HG03097 (cell line): Measurements from ENCODE around the gene PAK5.

ENCODE experiments used
- ATAC-seq: cut with Tn5 transposase; IDR thresholded peaks from one replicate; pipeline ENCODE4 v1.9.1; 2021; ENCODE audit not compliant: unreplicated experiment, low FRiP score

Gene PAK5

DNA sequence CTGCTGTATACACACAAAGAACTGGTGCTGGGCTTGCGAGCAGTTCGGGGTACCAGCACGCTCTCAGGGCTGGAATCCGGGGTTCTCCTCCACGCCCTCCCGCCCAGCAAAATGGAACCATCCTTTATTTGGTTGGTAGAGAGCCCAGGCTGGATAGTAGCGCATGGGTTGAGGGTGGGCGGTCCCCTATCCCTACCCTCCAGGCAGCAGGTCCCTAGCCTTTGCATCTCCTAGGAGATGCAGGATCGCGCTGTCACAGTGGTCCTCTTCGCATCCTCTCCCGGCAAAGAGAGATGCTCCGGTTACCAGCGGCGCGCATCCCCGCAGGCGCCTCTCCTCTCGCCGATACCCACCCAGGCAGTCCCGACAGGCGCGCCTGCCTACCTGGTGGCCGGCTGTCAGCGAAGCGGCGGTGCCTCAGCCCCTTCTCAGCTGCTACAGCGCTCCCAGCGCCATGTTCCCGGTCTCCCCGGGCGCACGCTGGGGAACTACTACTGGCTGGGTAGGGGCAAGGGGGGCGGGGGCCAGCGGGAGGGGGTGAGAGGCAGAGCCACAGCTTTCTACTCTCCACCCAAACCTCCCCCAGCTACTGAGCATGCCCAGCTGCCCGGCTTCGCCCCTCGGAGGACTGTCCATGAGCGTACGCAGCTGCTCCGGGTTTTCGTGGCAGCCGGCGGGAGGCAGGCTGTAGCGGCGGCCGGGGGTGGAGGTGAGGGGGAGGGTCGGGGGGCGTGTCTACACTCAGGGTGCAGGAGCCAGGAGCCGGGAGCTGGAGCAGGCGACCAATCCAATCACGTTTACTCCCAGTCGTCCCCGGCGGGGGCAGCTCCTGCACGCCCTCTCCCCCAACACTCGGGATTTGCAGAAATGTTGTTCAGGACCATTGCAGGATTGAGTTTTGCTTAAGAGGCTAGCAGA, at the start of gene PAK5:
Gene PAK5, minus strand, starts transcription at position 699 of the 918 bp plus-strand sequence. CDS start 194,748 bp downstream, outside the sequence.
- ATAC-seq: no peak

- ATAC-seq: no peak
These were observed 48.8 kb upstream of the PAK5 start for GRCh38 chr20:9887706-9888105.

DNA sequence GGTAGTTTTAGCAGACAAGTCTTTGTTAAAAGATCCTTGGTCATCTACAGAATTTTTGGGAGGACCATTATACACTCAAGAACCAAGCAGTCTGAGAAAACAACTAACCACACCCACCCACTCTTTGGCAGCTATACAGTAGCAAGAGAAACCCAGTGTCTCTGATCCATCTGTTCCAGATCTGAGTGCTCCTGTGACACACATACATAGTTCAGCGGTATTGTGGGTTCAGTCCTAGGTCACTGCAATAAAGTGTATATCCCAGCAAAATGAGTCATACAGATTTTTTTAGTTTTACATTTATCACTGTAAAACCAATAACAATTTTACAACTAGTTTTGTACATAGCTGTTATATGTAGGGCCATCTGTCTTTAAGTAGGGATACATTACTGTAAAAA, 47.4 kb upstream of the PAK5 start:
- no peak for ATAC-seq

DNA sequence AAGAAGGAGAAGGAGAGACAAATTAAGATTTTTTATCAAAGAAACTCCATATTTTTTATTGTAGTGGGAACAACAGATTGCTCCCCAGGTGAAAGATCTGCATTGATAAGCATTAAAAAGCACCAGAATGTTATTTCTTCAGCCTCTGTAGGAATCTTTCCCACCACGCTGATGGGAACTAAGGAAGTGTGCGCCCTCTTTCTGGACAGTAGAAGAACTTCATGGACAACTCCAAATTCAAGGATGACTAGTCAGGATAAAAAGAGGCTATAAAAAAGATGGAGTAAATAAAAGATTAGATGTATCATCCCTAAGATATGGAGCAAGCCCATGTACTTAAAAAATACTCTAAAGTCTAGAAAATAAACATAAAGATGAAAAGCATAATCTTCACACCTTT, 45.8 kb upstream of the PAK5 start:
- ATAC-seq: no peak

- no peak for ATAC-seq
These were observed 45.2 kb upstream of the PAK5 start for GRCh38 chr20:9884061-9884460.

DNA sequence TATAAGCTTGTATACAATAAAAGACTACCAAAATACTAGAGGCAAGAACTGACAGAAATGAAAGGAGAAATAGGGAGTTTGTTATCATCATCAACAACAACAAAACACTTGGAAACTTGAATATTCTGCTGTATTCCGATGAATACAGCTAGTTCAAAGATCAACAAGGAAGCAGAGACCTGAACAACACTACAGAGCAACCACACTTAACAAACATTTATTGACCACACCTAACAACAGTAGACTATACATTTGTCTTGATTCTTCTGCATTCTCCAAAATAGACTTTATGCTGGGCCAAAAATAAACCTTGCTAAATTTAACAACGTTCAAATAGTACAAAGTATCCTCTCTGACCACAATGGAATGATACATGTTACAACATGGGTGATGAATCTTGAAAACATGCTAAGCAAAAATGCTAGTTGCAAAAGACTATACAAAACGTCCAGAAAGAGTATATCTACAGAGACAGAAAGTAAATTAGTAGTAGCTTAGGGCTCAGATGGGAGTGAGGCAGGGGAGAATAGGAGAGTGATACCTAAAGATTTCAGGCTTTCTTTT, 39.1 kb upstream of the PAK5 start:
- ATAC-seq: no peak

DNA sequence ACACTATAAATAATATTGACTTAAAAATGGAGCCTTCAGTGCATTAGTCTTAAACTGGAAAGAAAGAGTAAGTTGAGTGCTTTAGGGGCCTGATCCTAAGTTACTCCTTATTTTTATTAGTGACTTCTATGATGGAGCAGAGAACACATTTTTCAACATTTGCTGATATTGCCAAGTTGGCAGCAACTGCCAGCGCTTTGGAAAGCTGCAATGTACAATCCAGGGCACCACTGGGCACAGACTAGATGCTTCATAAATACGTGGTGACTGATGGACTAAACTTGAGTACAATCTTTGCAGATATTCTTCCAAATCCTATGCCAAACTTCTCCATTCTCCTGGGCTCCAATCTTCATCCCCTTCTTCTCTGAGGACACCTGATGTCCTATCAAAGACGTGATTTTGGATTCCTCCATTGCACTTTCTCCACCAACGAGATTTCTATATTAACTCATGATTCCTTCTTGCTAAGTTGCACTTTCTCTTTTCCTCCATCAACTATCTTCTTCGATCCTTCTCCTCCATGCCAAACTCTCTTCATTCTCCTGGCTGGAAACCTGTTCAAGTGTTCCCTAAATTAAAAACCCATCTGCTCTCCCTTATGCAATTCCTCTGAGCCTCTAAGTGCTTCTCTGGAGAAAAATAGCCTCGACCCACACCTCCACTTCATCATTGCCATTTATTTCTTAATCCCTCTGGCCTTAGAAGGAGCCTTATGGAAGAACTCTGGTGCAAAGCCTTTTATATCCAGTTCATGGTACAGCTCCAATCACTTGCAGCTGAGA, 28.5 kb upstream of the PAK5 start:
- no peak for ATAC-seq

DNA sequence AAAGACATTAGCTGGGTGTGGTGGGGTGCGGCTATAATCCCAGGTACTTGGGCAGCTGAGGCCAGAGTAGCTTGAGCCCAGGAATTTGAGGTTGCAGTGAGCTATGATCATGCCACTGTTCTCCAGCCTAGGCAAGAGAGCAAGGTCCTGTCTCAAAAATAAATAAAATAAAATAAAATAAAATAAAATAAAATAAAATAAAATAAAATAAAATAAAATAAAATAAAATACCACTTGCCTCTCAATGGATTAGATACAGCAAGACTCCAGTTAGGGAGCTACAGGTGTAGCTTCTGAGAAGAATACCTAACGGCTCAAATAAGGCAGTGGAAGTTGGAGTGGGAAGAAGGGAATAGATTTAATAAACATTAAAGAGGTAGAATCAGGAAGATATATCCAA, 13.7 kb upstream of the PAK5 start:
- ATAC-seq: no peak

- ATAC-seq: no peak
These were observed 750 bp upstream of the PAK5 start for GRCh38 chr20:9839626-9840025.

DNA sequence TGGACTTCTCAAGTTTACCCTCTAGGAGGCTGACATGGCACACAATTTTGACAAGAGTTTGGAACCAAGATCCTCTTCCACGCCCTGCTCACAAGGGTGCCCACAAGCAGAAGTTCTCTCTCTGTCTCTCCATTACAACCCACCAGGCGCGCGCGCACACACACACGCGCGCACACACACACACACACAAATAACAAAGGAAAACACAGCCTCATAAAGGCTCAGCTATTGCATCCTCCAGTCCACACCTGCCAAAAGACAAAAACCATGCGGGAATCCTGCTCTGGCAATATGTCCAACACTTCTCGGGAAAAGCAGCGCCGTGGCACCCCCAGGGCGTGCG, 870 bp downstream of the PAK5 start:
- no peak for ATAC-seq

GRCh38 chr20:9837634-9838033, 1.2 kb downstream of the PAK5 start:
- ATAC-seq: no peak

DNA sequence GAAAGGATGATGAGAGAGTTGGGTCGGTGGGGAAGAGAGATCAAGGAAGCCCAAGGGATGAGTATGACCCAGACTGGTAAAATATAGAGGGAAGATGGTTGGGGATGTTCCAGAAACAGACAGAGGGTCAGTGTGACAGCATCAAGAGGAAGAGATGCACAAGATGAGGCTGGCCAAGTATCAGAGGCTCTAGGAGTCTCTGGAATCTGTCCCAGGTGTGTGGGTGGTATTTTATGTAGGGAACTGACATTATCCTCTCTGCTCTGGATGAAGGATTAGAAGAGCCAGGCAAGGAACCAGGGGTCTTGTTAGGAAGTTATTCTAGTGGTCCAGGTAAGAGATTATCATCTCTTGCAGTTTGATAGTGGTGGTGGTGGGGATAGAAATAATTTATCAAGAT, 3.6 kb downstream of the PAK5 start:
- ATAC-seq: no peak

- no peak for ATAC-seq
These were observed 7.8 kb downstream of the PAK5 start for GRCh38 chr20:9831032-9831431.

DNA sequence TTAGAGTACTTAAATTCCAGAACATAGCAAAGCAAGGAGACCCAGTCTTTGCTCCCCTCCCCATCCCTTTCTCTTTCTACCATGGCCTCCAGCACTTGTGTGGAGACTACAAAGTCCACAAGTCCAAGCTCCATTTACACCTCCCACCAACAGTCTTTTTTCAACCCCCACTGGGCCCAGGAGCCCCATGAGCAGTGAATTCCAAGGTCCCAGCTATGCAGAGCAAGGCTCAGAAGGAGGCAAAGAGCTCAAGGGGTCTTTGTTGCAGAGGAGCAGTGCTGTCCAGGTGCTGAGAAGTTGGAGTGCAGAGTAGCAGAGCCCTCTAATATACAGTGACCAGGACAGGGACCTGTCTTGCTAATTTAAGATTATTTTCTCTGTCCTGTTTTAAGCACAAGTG, 9.0 kb downstream of the PAK5 start:
- ATAC-seq: no peak

GRCh38 chr20:9817654-9818053, 21.2 kb downstream of the PAK5 start:
- no peak for ATAC-seq

- no peak for ATAC-seq
These were observed 23.2 kb downstream of the PAK5 start for GRCh38 chr20:9815632-9816031.

DNA sequence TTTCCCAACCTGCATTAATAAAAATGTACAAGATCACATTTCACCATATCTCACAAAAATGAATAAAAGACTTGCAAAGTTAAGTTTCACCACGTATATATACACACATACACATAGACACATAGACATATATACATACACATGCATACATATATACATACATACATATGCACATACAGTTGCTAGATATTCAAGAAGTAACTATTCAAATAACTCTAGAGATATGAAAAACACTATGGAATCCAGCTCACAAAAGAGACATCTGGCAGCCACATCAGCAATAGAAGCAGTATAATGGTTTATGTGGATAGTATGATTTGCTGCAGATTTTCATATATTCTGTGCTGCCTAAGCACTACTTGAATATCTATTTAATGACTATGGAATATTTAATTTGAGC, 28.1 kb downstream of the PAK5 start:
- ATAC-seq: no peak

DNA sequence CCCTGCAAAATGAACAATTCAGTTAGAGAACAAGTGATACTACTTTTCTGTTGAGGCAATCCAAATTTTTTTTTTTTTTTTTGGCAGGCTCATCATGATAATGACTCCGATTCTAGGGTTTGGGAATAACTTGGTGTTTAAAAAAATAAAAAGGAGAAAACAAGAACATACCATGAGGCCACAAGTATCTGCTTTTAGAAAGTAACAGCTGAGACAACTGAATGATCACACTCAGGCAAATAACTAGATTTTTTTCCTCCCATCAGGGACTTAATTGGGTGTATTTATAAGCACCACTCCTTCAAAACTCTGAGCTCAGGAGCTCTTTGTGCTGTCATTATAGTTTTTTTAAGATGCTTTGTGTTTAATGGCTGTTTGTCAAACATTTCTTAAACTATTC, 29.6 kb downstream of the PAK5 start:
- ATAC-seq: no peak

- ATAC-seq: no peak
These were observed 30.7 kb downstream of the PAK5 start for GRCh38 chr20:9808166-9808565.

DNA sequence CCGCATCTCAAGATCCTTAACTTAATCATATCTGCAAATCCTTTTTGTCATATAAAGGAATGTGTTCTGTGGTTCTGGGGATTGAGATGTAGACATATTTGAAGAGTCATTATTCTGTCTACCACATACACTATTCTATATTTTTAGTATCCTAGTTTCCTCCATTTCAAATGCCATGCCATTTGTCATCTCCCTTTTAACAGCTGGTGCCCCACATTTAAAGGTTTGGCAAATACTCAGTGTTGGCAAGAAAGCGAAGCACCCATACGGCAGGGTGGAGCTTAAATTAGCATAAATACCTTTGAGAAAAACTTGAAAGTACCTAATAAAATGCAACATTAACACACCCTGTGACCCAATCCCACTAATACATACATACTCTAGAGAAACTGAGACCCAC, 31.7 kb downstream of the PAK5 start:
- no peak for ATAC-seq

GRCh38 chr20:9800421-9800820, 38.5 kb downstream of the PAK5 start:
- ATAC-seq: no peak

DNA sequence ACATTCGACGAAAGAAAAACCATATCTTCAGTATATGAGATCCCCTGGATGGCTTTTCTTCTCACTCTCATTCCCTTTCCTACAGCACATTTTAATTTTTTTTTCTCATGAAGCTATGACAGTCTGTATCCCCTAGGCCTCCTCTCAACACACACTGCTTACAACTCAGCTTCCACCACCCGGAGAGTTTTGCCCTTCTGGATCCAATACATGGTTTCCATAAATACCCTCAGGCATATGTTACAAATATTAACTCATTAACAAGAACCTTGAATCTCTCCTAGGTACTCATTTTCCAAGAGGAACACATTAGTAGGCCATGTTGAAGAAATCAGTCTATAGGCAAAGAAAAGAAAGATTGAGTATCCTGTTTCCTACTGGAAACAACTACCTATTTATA, 44.0 kb downstream of the PAK5 start:
- no peak for ATAC-seq
